Measurements from ENCODE around the gene NAALADL2.

- no peak for TF ChIP-seq CTCF (IDR thresholded peaks at IDR 0.05)
- no peak for TF ChIP-seq POLR2AphosphoS5 (IDR thresholded peaks at IDR 0.05; ENCODE audit: insufficient read depth in 1 of 2, low read depth in 1 of 2)
Observed at GRCh38 chr3:175648899-175649298, 789.8 kb downstream of the NAALADL2 start.

All from vagina (tissue), 2 donors.